AG10803 (cell line): Measurements from ENCODE around the gene AP3D1.

ENCODE experiments used
- DNase-seq: peaks from one replicate; pipeline ENCODE4 v3.0.0; 2010; ENCODE audit warnings: low read depth
- H3K4me3 ChIP-seq: 2 replicates; pipeline ENCODE4 v1.5.1; 2011; ENCODE audit warnings: mild to moderate bottlenecking, low read length, control low read depth
- TF ChIP-seq, protein P1 (sequence below): conservative IDR thresholded peaks from 2 replicates; pipeline ENCODE4 v1.5.1; 2011; ENCODE audit warnings: mild to moderate bottlenecking, low read length, control low read depth, inconsistent platforms

AP3D1 gene

DNA sequence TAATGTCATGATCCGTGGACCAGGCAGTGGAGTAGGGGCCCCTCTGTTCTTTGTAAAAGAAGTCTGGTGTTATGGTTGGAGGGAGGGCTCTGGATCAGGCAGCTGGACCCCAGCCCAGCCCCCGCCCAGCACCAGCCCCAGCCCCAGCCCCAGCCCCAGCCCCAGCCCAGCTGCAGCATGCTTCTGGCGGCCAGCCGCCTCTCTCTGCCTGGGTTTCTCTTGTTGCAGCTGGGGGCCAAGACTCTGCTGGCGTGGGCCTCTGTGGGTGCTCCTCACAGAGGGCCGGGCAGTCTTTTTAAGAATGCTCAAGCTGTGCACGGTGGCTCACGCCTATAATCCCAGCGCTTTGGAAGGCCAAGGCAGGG, 30.2 kb upstream of the AP3D1 start:
- H3K4me3 ChIP-seq = no peak overlapping the region
- DNase-seq = no peak
- TF ChIP-seq, protein P1, sequence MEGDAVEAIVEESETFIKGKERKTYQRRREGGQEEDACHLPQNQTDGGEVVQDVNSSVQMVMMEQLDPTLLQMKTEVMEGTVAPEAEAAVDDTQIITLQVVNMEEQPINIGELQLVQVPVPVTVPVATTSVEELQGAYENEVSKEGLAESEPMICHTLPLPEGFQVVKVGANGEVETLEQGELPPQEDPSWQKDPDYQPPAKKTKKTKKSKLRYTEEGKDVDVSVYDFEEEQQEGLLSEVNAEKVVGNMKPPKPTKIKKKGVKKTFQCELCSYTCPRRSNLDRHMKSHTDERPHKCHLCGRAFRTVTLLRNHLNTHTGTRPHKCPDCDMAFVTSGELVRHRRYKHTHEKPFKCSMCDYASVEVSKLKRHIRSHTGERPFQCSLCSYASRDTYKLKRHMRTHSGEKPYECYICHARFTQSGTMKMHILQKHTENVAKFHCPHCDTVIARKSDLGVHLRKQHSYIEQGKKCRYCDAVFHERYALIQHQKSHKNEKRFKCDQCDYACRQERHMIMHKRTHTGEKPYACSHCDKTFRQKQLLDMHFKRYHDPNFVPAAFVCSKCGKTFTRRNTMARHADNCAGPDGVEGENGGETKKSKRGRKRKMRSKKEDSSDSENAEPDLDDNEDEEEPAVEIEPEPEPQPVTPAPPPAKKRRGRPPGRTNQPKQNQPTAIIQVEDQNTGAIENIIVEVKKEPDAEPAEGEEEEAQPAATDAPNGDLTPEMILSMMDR = no peak

DNA sequence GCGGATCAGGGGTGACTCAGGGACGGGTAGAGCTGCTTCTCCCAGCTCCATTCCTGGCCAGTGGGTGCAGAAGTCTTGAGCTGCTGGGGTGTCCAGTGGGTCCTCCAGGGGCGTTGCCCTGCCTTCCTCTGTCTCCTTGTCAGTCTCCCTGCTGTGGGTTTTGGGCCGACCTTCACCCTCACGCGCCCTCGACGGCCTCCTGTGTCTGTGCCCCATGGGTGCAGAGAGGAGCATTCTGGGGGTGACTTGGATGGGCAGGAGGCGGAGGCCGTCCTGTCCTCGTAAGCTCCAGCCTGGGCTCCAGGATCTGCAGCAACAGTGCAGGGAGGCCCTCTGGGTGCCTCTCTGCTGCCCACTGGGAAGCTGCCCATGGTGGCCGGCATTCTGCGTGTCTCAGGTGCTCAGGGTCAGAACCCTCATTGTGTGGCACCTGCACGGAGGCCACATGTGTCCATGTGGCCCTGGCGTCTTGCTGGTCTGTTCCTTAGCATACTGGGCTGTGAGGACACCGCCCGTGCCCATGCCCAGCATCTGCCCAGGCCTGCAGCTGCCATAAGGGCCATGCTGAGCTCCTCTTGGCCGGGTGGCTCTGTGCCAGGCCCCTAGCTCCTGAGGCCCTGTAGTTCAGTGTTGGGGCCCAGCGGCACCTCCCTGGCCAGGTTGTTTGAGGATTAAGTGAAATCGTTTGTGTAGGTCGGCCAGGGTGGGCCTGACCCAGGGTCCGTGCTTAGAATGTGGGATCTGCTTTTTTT, 29.7 kb upstream of the AP3D1 start:
- DNase-seq = no peak
- H3K4me3 ChIP-seq = no peak overlapping the region
- TF ChIP-seq, protein P1 = no peak

DNA sequence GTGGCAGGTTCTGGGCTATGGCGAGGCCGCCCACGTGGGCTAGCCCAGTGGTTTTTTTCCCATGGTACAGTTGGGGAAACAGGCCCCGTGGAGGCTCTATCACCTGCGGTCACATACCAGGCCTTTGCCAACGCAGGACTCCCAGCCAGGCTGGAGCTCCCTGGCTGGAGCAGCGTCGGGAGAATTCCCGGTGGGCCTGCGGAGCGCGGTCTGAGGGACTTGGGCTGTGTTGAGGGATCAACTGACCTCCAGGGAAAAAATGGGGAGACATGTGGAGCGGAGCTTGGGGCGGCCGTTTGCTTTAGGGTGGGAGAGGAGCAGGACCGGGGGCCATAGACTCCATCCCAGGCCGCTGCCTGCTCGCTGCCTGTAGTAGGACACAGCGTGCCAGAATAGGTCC, 28.7 kb upstream of the AP3D1 start:
- DNase-seq = no peak
- H3K4me3 ChIP-seq = no peak overlapping the region
- TF ChIP-seq, protein P1 = no peak

DNA sequence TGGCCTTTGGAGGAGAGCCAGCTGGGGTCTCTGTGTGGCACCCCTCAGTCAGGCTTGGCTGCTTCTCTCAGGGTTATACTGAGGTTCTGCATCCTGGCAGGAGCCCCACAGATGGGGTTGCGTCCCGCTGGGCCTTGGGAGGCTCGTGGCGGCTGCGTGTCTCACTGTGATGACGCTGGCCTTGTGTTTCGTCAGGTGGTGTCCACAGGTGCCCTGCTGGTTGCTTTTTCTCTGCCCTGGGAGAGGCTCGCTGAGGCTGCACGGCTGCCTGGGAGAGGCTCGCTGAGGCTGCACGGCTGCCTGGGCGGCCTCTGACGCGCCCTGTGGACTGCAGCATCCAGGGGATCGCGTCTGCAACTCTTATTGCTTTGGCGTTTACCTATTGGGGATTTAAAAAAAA, 27.7 kb upstream of the AP3D1 start:
- DNase-seq = no peak
- TF ChIP-seq, protein P1 = no peak

DNA sequence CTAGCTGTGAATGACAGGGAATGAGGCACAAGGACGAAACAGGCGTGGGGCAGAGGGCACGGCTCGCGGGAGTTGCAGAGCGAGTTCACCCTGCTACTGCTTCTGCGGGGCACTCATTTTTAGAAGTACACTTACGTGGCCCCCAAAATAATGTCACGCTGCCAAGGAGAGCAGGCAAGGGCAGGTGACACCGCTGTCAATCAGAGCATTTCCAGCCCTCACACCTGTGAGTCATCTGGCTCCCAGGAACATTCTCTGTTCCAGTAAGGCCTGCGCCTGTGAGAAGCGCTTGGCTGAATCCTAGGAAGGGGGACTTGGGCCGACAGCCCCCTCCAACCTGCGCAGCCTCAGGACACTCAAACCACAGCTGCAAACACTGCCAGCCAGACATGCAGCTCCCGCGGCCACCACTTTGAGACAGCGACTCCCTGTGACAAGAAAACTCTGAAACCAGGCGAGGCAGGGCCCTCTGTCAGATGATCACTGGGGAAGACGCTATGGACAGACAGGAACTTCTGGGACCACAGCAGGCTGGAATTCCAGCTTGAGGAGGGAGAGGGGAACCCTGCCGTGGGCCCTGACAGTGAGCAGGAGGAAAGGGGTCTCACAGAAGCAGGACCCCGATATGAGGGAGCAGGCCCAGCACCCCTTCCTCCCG, 25.1 kb upstream of the AP3D1 start:
- TF ChIP-seq, protein P1 = no peak
- no peak overlapping the region for H3K4me3 ChIP-seq
- DNase-seq = no peak

More for the DNA sequence above, 27.7 kb upstream of the AP3D1 start:
- H3K4me3 ChIP-seq = no peak overlapping the region

DNA sequence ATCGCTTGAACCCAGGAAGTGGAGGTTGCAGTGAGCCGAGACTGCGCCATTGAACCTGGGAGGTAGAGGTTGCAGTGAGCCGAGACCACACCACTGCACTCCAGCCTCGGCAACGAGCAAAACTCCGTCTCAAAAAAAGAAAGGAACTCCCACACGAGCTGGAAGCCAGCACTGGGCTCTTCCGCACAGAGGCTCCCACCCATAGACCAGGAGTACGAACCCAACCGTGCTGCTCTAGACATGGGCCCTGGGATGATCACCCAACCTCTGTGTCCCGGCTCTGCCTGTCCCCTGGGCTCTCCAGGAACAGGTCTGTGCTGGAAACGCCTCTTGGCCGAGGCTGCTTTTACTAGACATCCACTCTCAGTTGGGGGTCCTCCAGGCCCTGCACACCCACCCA, 24.4 kb upstream of the AP3D1 start:
- H3K4me3 ChIP-seq = no peak overlapping the region
- DNase-seq = no peak
- TF ChIP-seq, protein P1 = no peak
